Stomach (tissue), 4 donors: Measurements from ENCODE around the gene OVOL2.

ENCODE experiments used
- CTCF ChIP-seq, 7 experiments: fragments of 450-650 bp in 4 of 7; fragments of 200-600 bp in 3 of 7; sonication (generic) in 3 of 7; IDR thresholded peaks; one replicate each; pipeline ENCODE4 v1.5.1; 2016 to 2019; ENCODE audit warnings: antibody characterized with exemption in 7 of 7, control low read depth in 2 of 7, mild to moderate bottlenecking in 1 of 7
- EP300 ChIP-seq: sonication (generic); formaldehyde crosslinking; IDR thresholded peaks from one replicate; pipeline ENCODE4 v1.6.1; 2017; ENCODE audit warnings: antibody characterized with exemption
- POLR2A ChIP-seq, 4 donors: fragments of 450-650 bp; IDR thresholded peaks; one replicate each; pipeline ENCODE4 v1.6.1; 2016; ENCODE audit warnings: antibody characterized with exemption in 4 of 4, control low read depth in 2 of 4, mild to moderate bottlenecking in 1 of 4, moderate library complexity in 1 of 4

GRCh38 chr20:17985388-17986018, 72.2 kb downstream of the OVOL2 start:
- TF ChIP-seq CTCF (IDR thresholded peaks at IDR 0.05), result no peak
- no peak for TF ChIP-seq POLR2A (IDR thresholded peaks at IDR 0.05)
- no peak for TF ChIP-seq EP300
